Astrocyte of the spinal cord (primary cell): ENCODE results near the gene STK32B.
"Not testable (repeated sequence)": the region's sequence is repeated elsewhere in the genome, so short reads cannot be mapped to it uniquely, and the experiment has no call there.

ENCODE experiments used
- DNase-seq: peaks from one replicate; pipeline ENCODE4 v3.0.0; 2011; ENCODE audit warnings: low read depth, low spot score
- H3K4me3 ChIP-seq: 2 replicates; pipeline ENCODE4 v1.5.1; 2011; ENCODE audit warnings: low read depth, mild to moderate bottlenecking, low read length, moderate library complexity
- in situ Hi-C: cut with HindIII; loops from 2 replicates; pipeline ENCODE4 v1.10.0; 2017; ENCODE audit warnings: low sequenced_read_pairs
- TF ChIP-seq, protein P1 (sequence below): IDR thresholded peaks from 2 replicates; pipeline ENCODE4 v1.5.1; 2012; ENCODE audit warnings: low read depth, mild to moderate bottlenecking, low read length, inconsistent platforms

STK32B gene

DNA sequence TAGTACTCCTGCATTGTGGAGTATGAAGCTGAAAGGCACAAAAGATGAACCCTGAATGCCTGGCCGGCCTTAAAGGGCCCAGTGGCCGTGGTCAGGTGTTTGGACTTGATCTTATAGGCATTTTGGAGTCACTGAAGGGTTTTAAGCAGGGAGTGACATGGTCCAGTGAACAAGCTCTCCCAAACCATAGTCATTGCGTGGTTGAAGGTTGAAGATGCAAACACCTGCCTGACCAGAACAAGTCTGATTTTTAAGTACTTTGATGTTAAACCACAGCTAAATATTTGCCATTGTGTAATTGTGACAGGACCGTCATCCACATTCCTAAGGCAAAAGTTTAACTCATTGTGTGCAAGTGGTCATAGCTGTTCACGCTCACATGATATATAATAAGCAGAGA lies 3.3 kb downstream of the STK32B start:
- in situ Hi-C loops: no loop called here
- no peak for DNase-seq
- TF ChIP-seq, protein P1, sequence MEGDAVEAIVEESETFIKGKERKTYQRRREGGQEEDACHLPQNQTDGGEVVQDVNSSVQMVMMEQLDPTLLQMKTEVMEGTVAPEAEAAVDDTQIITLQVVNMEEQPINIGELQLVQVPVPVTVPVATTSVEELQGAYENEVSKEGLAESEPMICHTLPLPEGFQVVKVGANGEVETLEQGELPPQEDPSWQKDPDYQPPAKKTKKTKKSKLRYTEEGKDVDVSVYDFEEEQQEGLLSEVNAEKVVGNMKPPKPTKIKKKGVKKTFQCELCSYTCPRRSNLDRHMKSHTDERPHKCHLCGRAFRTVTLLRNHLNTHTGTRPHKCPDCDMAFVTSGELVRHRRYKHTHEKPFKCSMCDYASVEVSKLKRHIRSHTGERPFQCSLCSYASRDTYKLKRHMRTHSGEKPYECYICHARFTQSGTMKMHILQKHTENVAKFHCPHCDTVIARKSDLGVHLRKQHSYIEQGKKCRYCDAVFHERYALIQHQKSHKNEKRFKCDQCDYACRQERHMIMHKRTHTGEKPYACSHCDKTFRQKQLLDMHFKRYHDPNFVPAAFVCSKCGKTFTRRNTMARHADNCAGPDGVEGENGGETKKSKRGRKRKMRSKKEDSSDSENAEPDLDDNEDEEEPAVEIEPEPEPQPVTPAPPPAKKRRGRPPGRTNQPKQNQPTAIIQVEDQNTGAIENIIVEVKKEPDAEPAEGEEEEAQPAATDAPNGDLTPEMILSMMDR: no peak
- H3K4me3 ChIP-seq: no peak overlapping the region

DNA sequence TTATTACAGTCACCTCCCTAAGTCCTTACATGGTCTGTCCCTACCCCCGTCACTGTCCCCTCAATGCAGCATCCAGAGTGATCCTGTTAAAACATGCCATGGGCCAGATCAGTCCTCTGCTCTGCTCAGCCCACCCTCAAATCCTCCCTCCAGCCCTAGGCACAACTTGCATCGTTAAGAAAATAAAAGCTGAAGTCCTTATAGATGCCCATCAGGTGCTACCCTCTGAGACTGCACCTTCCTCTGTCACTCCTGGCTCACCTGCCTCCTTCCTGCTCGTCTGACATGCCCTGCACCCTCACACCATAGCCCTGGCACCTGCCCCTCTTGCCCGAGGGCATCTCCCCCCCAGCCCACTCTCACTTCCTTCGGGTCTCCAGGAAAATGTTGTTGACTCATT lies 4.1 kb downstream of the STK32B start:
- TF ChIP-seq, protein P1: no peak
- in situ Hi-C loops: no loop called here
- DNase-seq: no peak
- H3K4me3 ChIP-seq: no peak overlapping the region

DNA sequence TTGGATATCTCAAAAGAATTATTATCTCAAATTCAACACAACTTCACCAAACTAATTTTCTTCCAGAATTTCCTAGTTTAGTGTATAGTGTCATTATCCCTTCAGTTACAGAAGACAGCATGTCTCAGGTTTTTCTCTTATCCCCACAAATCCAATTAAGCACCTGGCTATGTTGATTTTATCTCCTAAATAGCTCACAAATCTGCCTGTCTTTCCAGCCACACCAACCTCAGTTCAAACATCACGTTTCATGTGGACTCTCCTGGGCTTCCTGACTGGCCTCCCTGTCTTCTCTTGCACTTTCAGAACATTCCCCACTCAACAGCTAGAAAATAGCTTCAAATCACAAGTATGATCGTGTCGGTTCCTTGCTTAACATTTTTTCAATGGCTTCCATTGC lies 14.8 kb downstream of the STK32B start:
- TF ChIP-seq, protein P1: no peak
- no peak for DNase-seq
- in situ Hi-C loops: no loop called here
- no peak overlapping the region for H3K4me3 ChIP-seq

DNA sequence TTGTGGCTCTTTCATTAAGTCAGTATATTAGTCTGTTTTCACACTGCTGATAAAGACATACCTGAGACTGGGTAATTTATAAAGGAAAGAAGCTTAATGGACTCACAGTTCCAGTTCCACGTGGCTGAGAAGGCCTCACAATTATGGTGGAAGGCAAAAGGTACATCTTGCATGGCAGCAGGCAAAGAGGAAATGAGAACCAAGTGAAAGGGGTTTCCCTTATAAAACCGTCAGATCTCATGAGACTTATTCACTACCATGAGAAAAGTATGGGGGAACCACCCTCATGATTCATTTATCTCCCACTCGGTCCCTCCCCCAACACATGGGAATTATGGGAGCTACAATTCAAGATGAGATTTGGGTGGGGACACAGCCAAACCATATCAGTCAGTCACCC lies 15.7 kb downstream of the STK32B start:
- DNase-seq, H3K4me3 ChIP-seq, in situ Hi-C loops: not testable (repeated sequence)

DNA sequence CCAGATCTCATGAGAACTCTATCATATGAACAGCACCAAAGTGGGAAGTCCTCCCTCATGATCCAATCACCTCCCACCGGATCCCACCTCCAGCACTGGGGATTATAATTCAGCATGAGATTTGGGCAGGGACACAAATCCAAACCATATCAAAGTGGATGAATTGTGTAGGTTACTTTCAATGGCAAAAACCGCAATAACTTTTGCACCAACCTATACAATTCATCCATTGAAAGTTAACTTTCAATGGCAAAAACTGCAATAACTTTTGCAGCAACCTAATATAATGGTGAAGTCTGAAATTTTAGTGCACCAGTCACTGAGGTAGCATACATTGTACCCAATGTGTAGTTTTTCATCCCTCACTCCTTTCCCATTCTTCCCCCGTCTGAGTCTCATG lies 16.6 kb downstream of the STK32B start:
- DNase-seq: no peak
- H3K4me3 ChIP-seq: no peak overlapping the region
- in situ Hi-C loops: no loop called here
- TF ChIP-seq, protein P1: no peak

DNA sequence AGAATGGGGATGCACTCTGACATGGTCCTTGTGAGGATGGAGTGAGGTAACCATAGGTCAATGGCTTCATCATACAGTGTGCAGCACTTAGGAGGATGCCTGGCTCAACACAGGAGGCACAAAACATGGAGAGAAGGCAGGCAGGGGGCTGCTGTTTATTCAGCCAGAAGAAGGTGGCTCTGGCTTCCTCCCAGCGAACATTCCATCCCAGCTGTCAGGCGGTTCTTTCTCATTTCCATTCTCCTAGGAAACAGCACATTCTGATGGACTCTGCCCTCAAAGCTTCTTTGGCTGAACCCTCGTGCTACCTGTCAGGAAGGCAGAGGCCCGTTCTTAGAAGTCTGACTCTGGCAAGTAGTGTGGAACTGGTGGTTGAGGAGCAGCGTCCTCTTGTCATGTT lies 18.6 kb downstream of the STK32B start:
- DNase-seq: no peak
- H3K4me3 ChIP-seq: no peak overlapping the region
- in situ Hi-C loops: no loop called here
- TF ChIP-seq, protein P1: no peak

DNA sequence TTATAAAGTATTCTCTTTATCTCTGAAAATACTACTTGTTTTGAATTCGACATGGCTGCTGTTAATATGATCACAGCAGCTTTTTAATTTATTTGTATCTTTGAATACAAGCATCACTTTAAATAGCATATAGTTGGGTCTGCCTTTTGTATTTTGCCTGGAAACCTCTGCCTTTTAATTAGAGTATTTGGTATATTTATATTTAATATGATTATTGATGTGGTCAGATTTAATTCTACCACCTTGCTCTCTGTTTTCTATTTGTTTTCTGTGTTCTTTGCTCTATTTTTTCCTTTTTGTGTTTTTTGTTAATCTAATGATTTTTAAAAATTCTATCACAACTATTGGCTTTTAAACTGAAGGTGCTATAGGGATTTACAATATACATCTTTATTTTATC lies 21.7 kb downstream of the STK32B start:
- TF ChIP-seq, protein P1: no peak
- no peak for DNase-seq
- in situ Hi-C loops: no loop called here
- H3K4me3 ChIP-seq: no peak overlapping the region
